ENCODE data around the gene XK.
"Not testable (repeated sequence)": the region's sequence is repeated elsewhere in the genome, so short reads cannot be mapped to it uniquely, and the experiment has no call there.

The XK gene, protein sequence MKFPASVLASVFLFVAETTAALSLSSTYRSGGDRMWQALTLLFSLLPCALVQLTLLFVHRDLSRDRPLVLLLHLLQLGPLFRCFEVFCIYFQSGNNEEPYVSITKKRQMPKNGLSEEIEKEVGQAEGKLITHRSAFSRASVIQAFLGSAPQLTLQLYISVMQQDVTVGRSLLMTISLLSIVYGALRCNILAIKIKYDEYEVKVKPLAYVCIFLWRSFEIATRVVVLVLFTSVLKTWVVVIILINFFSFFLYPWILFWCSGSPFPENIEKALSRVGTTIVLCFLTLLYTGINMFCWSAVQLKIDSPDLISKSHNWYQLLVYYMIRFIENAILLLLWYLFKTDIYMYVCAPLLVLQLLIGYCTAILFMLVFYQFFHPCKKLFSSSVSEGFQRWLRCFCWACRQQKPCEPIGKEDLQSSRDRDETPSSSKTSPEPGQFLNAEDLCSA

GRCh38 chrX:37685381-37686359 lies at the start of gene XK:
Gene XK (plus strand): TSS chrX:37685791. CDS start chrX:37685962, 171 bp downstream.
- FAIRE-seq: no peak

DNA sequence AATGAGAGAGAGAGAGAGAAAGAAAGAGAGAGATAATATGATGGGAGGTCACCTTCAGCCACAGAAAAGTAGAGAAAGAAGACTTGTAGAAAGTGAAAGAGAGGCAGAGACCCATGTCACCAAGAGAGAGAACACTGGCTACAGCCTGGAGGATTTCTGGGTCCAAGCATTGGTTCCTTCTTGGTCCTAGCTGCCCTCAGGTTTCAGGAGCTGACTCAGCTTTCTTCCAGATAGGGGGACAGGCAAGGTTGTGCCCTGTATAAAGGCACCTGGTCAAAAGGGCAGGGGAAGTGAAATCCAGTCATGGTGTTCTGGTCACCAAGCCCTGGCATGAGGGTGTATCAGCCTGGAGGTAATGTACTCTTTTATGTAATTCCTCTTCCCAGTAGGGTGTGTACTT lies 47.5 kb upstream of the XK start:
- no peak for FAIRE-seq

- no peak for FAIRE-seq
Measured at GRCh38 chrX:37640142-37640541, 45.4 kb upstream of the XK start.

DNA sequence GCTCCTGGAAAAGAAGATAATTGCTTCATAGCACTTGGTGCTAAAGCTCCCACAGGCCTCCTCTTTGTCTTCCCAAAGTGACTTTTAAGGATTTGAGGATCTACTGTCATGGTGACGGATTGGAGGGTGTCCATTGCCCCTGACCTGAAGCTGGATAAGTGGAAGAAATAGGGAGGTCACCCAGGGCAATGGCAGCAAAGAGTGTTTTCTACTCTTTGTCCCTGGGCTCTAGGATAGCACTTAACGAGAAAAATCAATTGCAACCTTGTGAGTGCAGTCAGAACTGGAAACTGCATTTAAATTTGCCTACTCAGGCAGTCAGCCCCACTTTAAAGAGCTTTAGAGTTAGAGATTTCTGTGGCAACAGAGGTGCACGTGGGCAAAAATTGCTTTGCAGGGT lies 43.7 kb upstream of the XK start:
- no peak for FAIRE-seq

- FAIRE-seq: no peak
Measured at GRCh38 chrX:37644381-37645305, 40.9 kb upstream of the XK start.

- FAIRE-seq: no peak
Measured at GRCh38 chrX:37646254-37646653, 39.3 kb upstream of the XK start.

- FAIRE-seq: not testable (repeated sequence)
Measured at GRCh38 chrX:37650879-37651278, 34.7 kb upstream of the XK start.

DNA sequence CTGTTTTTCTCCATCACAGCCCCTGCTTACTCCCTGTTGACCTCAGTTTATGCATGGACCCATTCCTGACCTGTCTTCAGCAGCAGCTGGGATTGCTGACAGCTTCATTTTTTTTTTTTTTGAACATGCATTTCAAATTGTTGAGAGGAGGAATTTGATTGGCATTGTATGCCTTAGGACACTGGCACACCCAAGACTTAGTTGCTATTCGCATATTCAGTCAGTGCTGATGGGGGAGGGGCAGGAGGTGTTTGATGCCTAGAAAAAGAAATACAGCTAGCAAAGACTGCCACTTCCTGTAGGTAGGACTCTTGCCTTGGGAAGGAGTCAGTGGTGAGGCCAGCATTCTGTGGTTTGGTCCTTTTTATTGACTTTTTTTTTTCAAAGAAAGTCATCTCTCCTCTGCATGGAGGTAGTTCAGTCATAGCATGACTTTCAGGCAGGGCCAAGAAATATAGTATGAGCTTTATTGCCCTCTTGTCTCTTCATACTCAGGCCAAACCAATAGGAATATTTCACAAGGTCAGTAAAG lies 33.6 kb upstream of the XK start:
- FAIRE-seq: no peak

DNA sequence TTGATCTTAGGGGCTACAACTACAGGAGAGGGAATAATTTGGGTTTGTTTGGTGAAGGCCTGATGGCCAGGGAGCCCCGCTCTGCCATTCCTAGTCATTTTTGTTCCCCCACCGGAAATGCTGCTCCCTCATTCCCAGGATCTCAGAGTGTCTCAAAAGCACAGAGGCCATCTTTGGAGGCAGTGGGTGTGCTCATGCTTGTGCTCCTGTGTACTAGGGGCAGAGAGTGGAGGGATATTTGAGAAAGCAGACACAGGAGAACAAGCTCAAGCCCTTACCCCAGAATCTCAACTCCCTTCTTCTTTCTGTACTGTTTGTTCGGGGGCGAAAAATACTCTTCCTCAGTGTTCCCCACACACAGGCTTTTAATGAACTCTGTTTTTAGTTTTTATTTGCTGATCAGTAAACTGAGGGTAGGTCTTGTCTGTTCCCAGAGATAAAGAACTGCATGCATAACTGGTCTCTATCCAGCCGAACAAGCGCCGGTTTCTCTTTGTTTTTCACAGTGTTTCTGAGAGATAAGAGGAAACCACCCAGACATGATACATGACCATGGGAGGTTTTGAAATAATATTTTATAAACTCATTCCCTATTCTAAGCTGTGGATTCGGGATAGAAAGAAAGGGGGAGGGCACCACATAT lies 32.9 kb upstream of the XK start:
- FAIRE-seq: no peak

GRCh38 chrX:37653397-37654085 lies 32.0 kb upstream of the XK start:
- no peak for FAIRE-seq

DNA sequence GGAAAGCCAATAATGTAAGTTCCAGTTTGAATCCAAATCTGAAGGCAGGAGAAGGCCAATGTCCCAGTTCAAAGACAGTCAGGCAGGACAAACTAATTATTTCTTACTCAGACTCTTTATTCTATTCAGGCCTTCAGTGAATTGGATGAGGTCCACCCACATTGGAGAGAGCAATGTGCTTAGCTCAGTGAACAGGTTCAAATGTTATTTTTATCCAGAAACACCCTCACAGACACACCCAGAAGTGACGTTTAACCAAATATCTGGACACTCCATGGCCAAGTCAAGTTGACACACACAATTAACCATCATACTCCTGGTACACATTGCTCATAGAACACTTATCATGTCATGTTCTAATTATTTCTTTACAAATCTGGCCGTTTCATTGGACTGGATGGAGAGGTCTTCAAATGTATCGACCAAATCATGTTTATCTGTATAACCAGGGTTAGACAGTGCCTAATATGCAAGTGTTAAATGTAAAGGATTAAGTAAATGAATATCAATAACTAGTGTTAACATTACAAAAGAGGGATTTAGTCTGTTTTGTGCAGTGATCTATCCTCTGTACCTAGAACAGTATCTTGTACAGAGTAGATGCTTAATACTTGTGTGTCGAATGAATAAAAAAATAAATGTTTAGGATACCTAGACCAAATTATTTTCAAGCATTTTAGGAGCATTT lies 27.1 kb upstream of the XK start:
- FAIRE-seq: no peak

- no peak for FAIRE-seq
Measured at GRCh38 chrX:37659047-37659446, 26.5 kb upstream of the XK start.

GRCh38 chrX:37662181-37662580 lies 23.4 kb upstream of the XK start:
- FAIRE-seq: no peak

GRCh38 chrX:37666516-37666915 lies 19.1 kb upstream of the XK start:
- FAIRE-seq: no peak

DNA sequence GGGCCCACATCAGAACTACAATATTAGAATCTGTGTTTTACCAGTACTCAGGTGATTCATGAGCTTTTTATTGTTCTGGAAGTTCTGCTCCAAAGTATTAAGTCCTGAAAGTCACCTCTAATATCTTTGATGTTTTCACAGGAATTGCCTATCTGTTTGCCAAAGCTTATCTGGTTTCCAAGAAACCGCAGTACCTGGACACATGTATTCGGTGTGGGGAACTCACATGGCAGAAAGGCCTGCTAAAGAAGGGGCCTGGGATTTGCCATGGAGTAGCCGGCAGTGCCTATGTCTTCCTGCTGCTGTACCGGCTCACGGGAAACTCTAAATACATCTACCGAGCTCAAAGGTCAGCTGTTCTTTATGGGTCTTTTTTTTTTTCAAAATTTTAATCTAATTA lies 18.4 kb upstream of the XK start:
- FAIRE-seq: no peak

DNA sequence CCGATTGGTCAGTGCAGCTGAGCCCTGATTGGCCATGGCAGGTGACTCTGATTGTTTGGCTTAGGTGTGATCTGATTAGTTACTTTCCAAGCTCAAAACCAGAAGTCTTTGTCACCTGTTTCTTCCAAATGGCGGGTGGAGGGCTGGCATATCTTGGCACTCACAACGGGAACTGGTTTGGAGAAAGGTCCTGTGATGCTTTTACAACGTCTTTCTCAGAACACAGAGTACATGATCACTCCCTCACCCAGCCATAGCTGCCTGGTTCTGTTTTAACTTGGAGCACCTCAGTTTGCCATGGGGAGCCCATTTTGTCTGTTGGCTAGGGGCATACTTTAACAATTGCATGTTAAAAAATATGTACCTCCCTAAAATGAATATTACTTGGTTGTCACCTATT lies 13.0 kb upstream of the XK start:
- no peak for FAIRE-seq

DNA sequence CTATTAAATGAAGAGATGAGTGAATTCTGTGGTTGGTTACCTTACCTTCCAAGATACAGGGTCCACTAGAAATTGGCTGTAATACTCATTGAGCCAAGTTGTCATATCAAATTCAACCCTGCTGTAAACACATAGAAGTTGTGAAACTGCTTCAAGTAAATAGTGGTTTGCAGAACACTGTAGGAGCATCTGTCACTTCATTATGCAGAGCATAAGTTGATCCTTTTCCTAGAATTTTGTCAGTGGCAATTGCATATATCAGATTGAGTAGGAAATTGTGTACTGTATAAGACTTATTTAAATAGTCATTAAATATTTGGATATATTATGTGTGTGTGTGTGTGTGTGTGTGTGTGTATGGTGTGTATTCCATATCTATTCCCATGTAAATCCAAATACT lies 8.8 kb upstream of the XK start:
- no peak for FAIRE-seq

GRCh38 chrX:37677243-37677642 lies 8.3 kb upstream of the XK start:
- no peak for FAIRE-seq

GRCh38 chrX:37677765-37678164 lies 7.8 kb upstream of the XK start:
- no peak for FAIRE-seq

DNA sequence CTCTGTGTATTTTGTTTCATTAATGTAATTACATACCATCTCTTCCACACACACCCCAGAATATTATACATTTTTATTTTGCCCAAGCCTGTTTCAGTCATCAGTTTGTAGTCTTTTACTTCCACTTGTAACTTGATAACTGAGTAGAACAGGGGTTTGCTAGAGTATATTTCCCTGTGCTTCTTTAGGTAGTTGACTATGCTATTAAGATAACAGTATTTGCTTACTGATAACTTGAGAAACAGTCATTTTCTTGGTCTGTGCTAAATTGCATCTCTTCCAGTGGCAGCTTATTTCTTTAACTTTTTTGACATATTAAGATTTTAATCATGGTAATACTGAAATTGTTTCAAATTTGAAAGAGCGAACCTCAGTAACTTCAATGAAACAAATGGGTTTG lies 7.0 kb upstream of the XK start:
- FAIRE-seq: no peak

- no peak for FAIRE-seq
Measured at GRCh38 chrX:37679230-37679629, 6.4 kb upstream of the XK start.
